Caco-2 (cell line): ENCODE results near the gene SLC1A1. TPM values are rescaled to one million over a fixed set of nuclear protein-coding genes. Genes with fewer than 3 reads are reported as not detected.

Source experiments
- BruUV-seq: library from RNA; stranded (reverse); fragments of 400-500 nt; replicated peaks from 2 replicates; lab custom pipeline; 2021; lab: Mats Ljungman, UMichigan
- CTCF ChIA-PET: fragments of 300-600 bp; sonication (Branson Sonifier 250); formaldehyde crosslinking; loops from one replicate; lab custom pipeline; 2022; ENCODE audit warnings: antibody characterized with exemption; lab: Charles Lee
- POLR2A ChIA-PET: fragments of 300-600 bp; sonication (Branson Sonifier 250); formaldehyde crosslinking; loops from one replicate; lab custom pipeline; 2022; ENCODE audit warnings: antibody characterized with exemption; lab: Charles Lee
- DNase-seq, 2 experiments: peaks; one replicate each; pipeline versions ENCODE4 v3.0.0 to v3.0.0-alpha.2; 2020 to 2022
- H3K27me3 ChIP-seq: replicated peaks from 2 replicates; pipeline ENCODE4 v1.6.0; 2011; ENCODE audit warnings: low read length; ENCODE audit not compliant: control insufficient read depth, insufficient read depth
- H3K36me3 ChIP-seq: 2 replicates; pipeline ENCODE4 v1.5.1; 2011; ENCODE audit warnings: low read length; ENCODE audit not compliant: control insufficient read depth, insufficient read depth
- H3K4me1 ChIP-seq: fragments of 250-450 bp; sonication (Bioruptor Pico); 2 replicates; pipeline ENCODE4 v1.5.1; 2020; ENCODE audit warnings: mild to moderate bottlenecking
- H3K4me3 ChIP-seq: 2 replicates; pipeline ENCODE4 v1.5.1; 2011; ENCODE audit warnings: low read depth, mild to moderate bottlenecking, control low read depth, low read length
- H3K9me3 ChIP-seq: fragments of 250-450 bp; sonication (Bioruptor Pico); 2 replicates; pipeline ENCODE4 v1.5.1; 2020; ENCODE audit warnings: mild to moderate bottlenecking, moderate library complexity
- H3K27ac Mint-ChIP-seq: one replicate; pipeline ENCODE4 v1.8.0; 2022; ENCODE audit warnings: mixed read lengths; ENCODE audit not compliant: unreplicated experiment
- H3K27me3 Mint-ChIP-seq: one replicate; pipeline ENCODE4 v1.8.0; 2022; ENCODE audit warnings: mixed read lengths; ENCODE audit not compliant: insufficient read depth, unreplicated experiment
- H3K36me3 Mint-ChIP-seq: one replicate; pipeline ENCODE4 v1.8.0; 2022; ENCODE audit warnings: mild to moderate bottlenecking, mixed read lengths; ENCODE audit not compliant: insufficient read depth, unreplicated experiment
- H3K4me1 Mint-ChIP-seq: one replicate; pipeline ENCODE4 v1.8.0; 2022; ENCODE audit warnings: low read depth, mixed read lengths; ENCODE audit not compliant: unreplicated experiment
- H3K4me3 Mint-ChIP-seq: one replicate; pipeline ENCODE4 v1.8.0; 2022; ENCODE audit warnings: mild to moderate bottlenecking, moderate library complexity, mixed read lengths; ENCODE audit not compliant: unreplicated experiment
- H3K9me3 Mint-ChIP-seq: one replicate; pipeline ENCODE4 v1.8.0; 2022; ENCODE audit warnings: mixed read lengths; ENCODE audit not compliant: unreplicated experiment
- CTCF ChIP-seq, 2 experiments: fragments of 200-600 bp in 1 of 2; IDR thresholded peaks; 1 replicate in 1 of 2; 2 replicates in 1 of 2; pipeline versions ENCODE4 v1.5.1 to v1.8.0; 2011 to 2022; ENCODE audit warnings: antibody characterized with exemption in 1 of 2, control low read depth in 1 of 2, inconsistent platforms in 1 of 2, low read depth in 1 of 2, low read length in 1 of 2, mild to moderate bottlenecking in 1 of 2, moderate library complexity in 1 of 2; ENCODE audit not compliant: insufficient read depth in 1 of 2, severe bottlenecking in 1 of 2, unreplicated experiment in 1 of 2
- intact Hi-C: fragments of 100-400 bp; cut with micrococcal nuclease; formaldehyde crosslinking; loops from one replicate; pipeline ENCODE4 v1.10.0; 2022; ENCODE audit not compliant: unreplicated experiment
- total RNA-seq: library from RNA; stranded (reverse); gene quantifications from 2 replicates; pipeline ENCODE4 v1.2.3, GENCODE V29; 2022

The SLC1A1 gene
- total RNA-seq, 1 experiment from 2014 or later, result 53.1 TPM

- no peak overlapping the region for H3K27ac Mint-ChIP-seq
- Histone ChIP-seq H3K36me3 (no peaks in the 10 kb centered on the region), H3K4me1 (no peaks in the 10 kb centered on the region), H3K4me3 (no peak overlapping the region), H3K9me3 (no peaks in the 10 kb centered on the region), H3K27me3 (no peaks in the 10 kb centered on the region)
- TF ChIP-seq CTCF (IDR thresholded peaks at IDR 0.05; ENCODE audit: insufficient read depth in 1 of 2, low read depth in 1 of 2, low read length in 1 of 2, severe bottlenecking in 1 of 2, unreplicated experiment in 1 of 2), result no peak
- DNase-seq, result no peak
- H3K9me3 Mint-ChIP-seq, result no peaks in the 10 kb centered on the region
- peaks cover 6% of the 10 kb centered on the region for H3K36me3 Mint-ChIP-seq
- CTCF ChIA-PET, result no interaction called here
- no peak overlapping the region for H3K4me3 Mint-ChIP-seq
- POLR2A ChIA-PET, result no interaction called here
- intact Hi-C loops, result no loop called here
- no peaks in the 10 kb centered on the region for H3K27me3 Mint-ChIP-seq
- no peaks in the 10 kb centered on the region for H3K4me1 Mint-ChIP-seq
- BruUV-seq, result no TSS peak
These were observed 76.5 kb downstream of the SLC1A1 start for GRCh38 chr9:4566806-4567205.

- intact Hi-C loops, result no loop called here
- no peaks in the 10 kb centered on the region for H3K27me3 ChIP-seq
- H3K4me3 ChIP-seq, result no peak overlapping the region
- no peaks in the 10 kb centered on the region for H3K4me1 ChIP-seq
- Mint-ChIP-seq H3K4me3 (no peak overlapping the region), H3K4me1 (no peaks in the 10 kb centered on the region), H3K27ac (no peak overlapping the region), H3K36me3 (peaks cover 11% of the 10 kb centered on the region), H3K9me3 (no peaks in the 10 kb centered on the region), H3K27me3 (no peaks in the 10 kb centered on the region)
- BruUV-seq, result no TSS peak
- CTCF ChIA-PET, result no interaction called here
- no peak for TF ChIP-seq CTCF (IDR thresholded peaks at IDR 0.05; ENCODE audit: insufficient read depth in 1 of 2, low read depth in 1 of 2, low read length in 1 of 2, severe bottlenecking in 1 of 2, unreplicated experiment in 1 of 2)
- H3K36me3 ChIP-seq, result no peaks in the 10 kb centered on the region
- no peaks in the 10 kb centered on the region for H3K9me3 ChIP-seq
- DNase-seq, result no peak
- POLR2A ChIA-PET, result no interaction called here
These were observed 77.3 kb downstream of the SLC1A1 start for GRCh38 chr9:4567601-4568000.

GRCh38 chr9:4569101-4569500 lies 78.8 kb downstream of the SLC1A1 start:
- H3K27me3 Mint-ChIP-seq, result no peaks in the 10 kb centered on the region
- no peaks in the 10 kb centered on the region for H3K4me1 ChIP-seq
- no peak overlapping the region for H3K4me3 ChIP-seq
- DNase-seq, result no peak
- POLR2A ChIA-PET, result no interaction called here
- no peaks in the 10 kb centered on the region for H3K36me3 ChIP-seq
- H3K9me3 ChIP-seq, result no peaks in the 10 kb centered on the region
- peaks cover 11% of the 10 kb centered on the region for H3K36me3 Mint-ChIP-seq
- H3K9me3 Mint-ChIP-seq, result no peaks in the 10 kb centered on the region
- no peak overlapping the region for H3K27ac Mint-ChIP-seq
- intact Hi-C loops, result no loop called here
- no peak for TF ChIP-seq CTCF (IDR thresholded peaks at IDR 0.05; ENCODE audit: insufficient read depth in 1 of 2, low read depth in 1 of 2, low read length in 1 of 2, severe bottlenecking in 1 of 2, unreplicated experiment in 1 of 2)
- CTCF ChIA-PET, result no interaction called here
- BruUV-seq, result no TSS peak
- no peak overlapping the region for H3K4me3 Mint-ChIP-seq
- no peaks in the 10 kb centered on the region for H3K4me1 Mint-ChIP-seq
- H3K27me3 ChIP-seq, result no peaks in the 10 kb centered on the region
